ENCODE data around the gene ATCAY. TPM values are rescaled to one million over a fixed set of nuclear protein-coding genes. Genes with fewer than 3 reads are reported as not detected.
"Not testable (repeated sequence)": the region's sequence is repeated elsewhere in the genome, so short reads cannot be mapped to it uniquely, and the experiment has no call there.

ATCAY gene
- total and polyA plus RNA-seq, 8 donors = 0.04 to 0.70 (median 0.27) TPM

- 59 to 65% methylated on average over 17 of the region's 17 CpGs for WGBS, 2 donors
- H3K27me3 ChIP-seq = no peaks in the 10 kb centered on the region
- FAIRE-seq (no peak), DNase-seq (no peak), ATAC-seq (no peak)
- no peak for TF ChIP-seq CTCF (IDR thresholded peaks at IDR 0.05)
- no peaks in the 10 kb centered on the region for H3K36me3 ChIP-seq
- H3K4me1 ChIP-seq = no peaks in the 10 kb centered on the region
- intact Hi-C loops (cut with DNase I) = no loop called here
- H3K4me3 ChIP-seq = no peak overlapping the region
- no peak overlapping the region for H3K27ac ChIP-seq
- H3K9me3 ChIP-seq = no peaks in the 10 kb centered on the region
Observed at GRCh38 chr19:3890591-3890990, 10.1 kb downstream of the ATCAY start.

- H3K4me1 ChIP-seq = no peaks in the 10 kb centered on the region
- no peaks in the 10 kb centered on the region for H3K27me3 ChIP-seq
- no peak for TF ChIP-seq CTCF (IDR thresholded peaks at IDR 0.05)
- FAIRE-seq = no peak
- no peak overlapping the region for H3K4me3 ChIP-seq
- no peak for ATAC-seq
- no peak overlapping the region for H3K27ac ChIP-seq
- H3K9me3 ChIP-seq = no peaks in the 10 kb centered on the region
- H3K36me3 ChIP-seq = no peaks in the 10 kb centered on the region
- DNase-seq = no peak
- intact Hi-C loops (cut with DNase I) = no loop called here
- WGBS, 2 donors = 46 to 51% methylated on average over 12 of the region's 12 CpGs
Observed at GRCh38 chr19:3893509-3894179, 13.2 kb downstream of the ATCAY start.

GRCh38 chr19:3894959-3895358 is 14.5 kb downstream of the ATCAY start:
- ATAC-seq; DNase-seq; intact Hi-C loops (cut with DNase I); H3K36me3 ChIP-seq; H3K4me3 ChIP-seq; H3K27ac ChIP-seq; H3K9me3 ChIP-seq; H3K4me1 ChIP-seq; H3K27me3 ChIP-seq; FAIRE-seq: not testable (repeated sequence)
- WGBS, 2 donors = 72 to 79% methylated on average over 5 of the region's 5 CpGs

GRCh38 chr19:3895788-3896187 is 15.3 kb downstream of the ATCAY start:
- no peak for TF ChIP-seq CTCF (IDR thresholded peaks at IDR 0.05)

DNA sequence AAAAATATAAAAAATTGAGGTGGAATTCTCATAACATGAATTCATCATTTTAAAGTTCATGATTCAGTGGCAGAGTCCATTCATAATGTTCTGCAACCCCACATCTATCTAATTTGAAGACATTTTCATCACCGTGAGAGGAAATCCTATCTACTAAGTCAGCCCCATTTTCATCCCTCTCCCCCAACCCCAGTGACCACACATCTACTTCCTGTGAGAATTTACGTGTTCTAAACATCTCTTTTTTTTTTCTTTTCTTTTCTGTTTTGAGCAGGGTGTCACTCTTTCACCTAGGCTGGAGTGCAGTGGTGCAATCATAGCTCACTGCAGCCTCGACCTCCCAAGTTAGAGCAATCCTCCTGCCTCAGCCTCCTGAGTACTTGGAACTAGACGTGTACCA is 17.5 kb downstream of the ATCAY start:
- 71 to 76% methylated on average over 4 of the region's 4 CpGs for WGBS, 2 donors
- no peak for FAIRE-seq
- no peak for TF ChIP-seq CTCF (IDR thresholded peaks at IDR 0.05)

More at GRCh38 chr19:3895788-3896187, 15.3 kb downstream of the ATCAY start:
- Histone ChIP-seq H3K27ac (no peak overlapping the region), H3K27me3 (no peaks in the 10 kb centered on the region), H3K9me3 (no peaks in the 10 kb centered on the region), H3K4me1 (no peaks in the 10 kb centered on the region), H3K36me3 (no peaks in the 10 kb centered on the region), H3K4me3 (no peak overlapping the region)
- ATAC-seq = no peak
- intact Hi-C loops (cut with DNase I) = no loop called here
- 68 to 76% methylated on average over 5 of the region's 5 CpGs for WGBS, 2 donors
- no peak for FAIRE-seq
- DNase-seq = no peak

More for the DNA sequence above, 17.5 kb downstream of the ATCAY start:
- ATAC-seq = no peak
- Histone ChIP-seq H3K9me3 (no peaks in the 10 kb centered on the region), H3K36me3 (no peaks in the 10 kb centered on the region), H3K27me3 (no peaks in the 10 kb centered on the region), H3K4me3 (no peak overlapping the region), H3K27ac (no peak overlapping the region), H3K4me1 (no peaks in the 10 kb centered on the region)
- DNase-seq = no peak
- intact Hi-C loops (cut with DNase I) = no loop called here
